H9 (cell line): Measurements from ENCODE around the gene ABCF1. TPM values are rescaled to one million over a fixed set of nuclear protein-coding genes. Genes with fewer than 3 reads are reported as not detected.

Source experiments
- DNase-seq: peaks from one replicate; pipeline ENCODE4 v3.0.0-alpha.2; 2017
- H2AFZ ChIP-seq: one replicate; pipeline ENCODE4 v1.6.1; 2013; ENCODE audit warnings: mild to moderate bottlenecking, low read length, control low read depth, moderate library complexity
- H2AK5ac ChIP-seq: 2 replicates; pipeline ENCODE4 v1.6.1; 2013; ENCODE audit warnings: low read length, control low read depth, mixed read lengths; ENCODE audit not compliant: insufficient read length
- H2BK120ac ChIP-seq: one replicate; pipeline ENCODE4 v1.6.1; 2013; ENCODE audit warnings: low read depth, mild to moderate bottlenecking, low read length, control low read depth, inconsistent platforms; ENCODE audit not compliant: poor library complexity, severe bottlenecking
- H2BK12ac ChIP-seq: 2 replicates; pipeline ENCODE4 v1.6.1; 2013; ENCODE audit warnings: low read length, control low read depth, mixed read lengths, low read depth; ENCODE audit not compliant: insufficient read length
- H2BK15ac ChIP-seq: 2 replicates; pipeline ENCODE4 v1.6.1; 2013; ENCODE audit warnings: low read depth, low read length, control low read depth
- H2BK20ac ChIP-seq: one replicate; pipeline ENCODE4 v1.6.1; 2013; ENCODE audit warnings: low read depth, mild to moderate bottlenecking, low read length, control low read depth, inconsistent platforms; ENCODE audit not compliant: poor library complexity, severe bottlenecking
- H2BK5ac ChIP-seq: 2 replicates; pipeline ENCODE4 v1.6.1; 2013; ENCODE audit warnings: low read length, control low read depth, mixed read lengths; ENCODE audit not compliant: insufficient read length
- H3K14ac ChIP-seq: 2 replicates; pipeline ENCODE4 v1.6.1; 2013; ENCODE audit warnings: low read length, control low read depth; ENCODE audit not compliant: insufficient read depth
- H3K18ac ChIP-seq: 2 replicates; pipeline ENCODE4 v1.6.1; 2013; ENCODE audit warnings: low read depth, mild to moderate bottlenecking, mixed read lengths, low read length, control low read depth; ENCODE audit not compliant: insufficient read length
- H3K23ac ChIP-seq: 2 replicates; pipeline ENCODE4 v1.6.1; 2013; ENCODE audit warnings: low read length, control low read depth, mixed read lengths, low read depth; ENCODE audit not compliant: insufficient read length
- H3K23me2 ChIP-seq: 2 replicates; pipeline ENCODE4 v1.6.1; 2013; ENCODE audit warnings: low read depth, mild to moderate bottlenecking, mixed read lengths, low read length, control low read depth; ENCODE audit not compliant: insufficient read length, poor library complexity, severe bottlenecking
- H3K27ac ChIP-seq: 2 replicates; pipeline ENCODE4 v1.5.1; 2013; ENCODE audit warnings: low read length, control low read depth, mixed read lengths, low read depth; ENCODE audit not compliant: insufficient read length
- H3K27me3 ChIP-seq: 2 replicates; pipeline ENCODE4 v1.6.1; 2013; ENCODE audit warnings: low read length, control low read depth, inconsistent platforms; ENCODE audit not compliant: insufficient read depth
- H3K4ac ChIP-seq: 2 replicates; pipeline ENCODE4 v1.6.1; 2013; ENCODE audit warnings: low read depth, mild to moderate bottlenecking, control low read depth, inconsistent platforms, low read length, moderate library complexity
- H3K4me1 ChIP-seq: 2 replicates; pipeline ENCODE4 v1.6.1; 2013; ENCODE audit warnings: low read length, control low read depth, inconsistent platforms; ENCODE audit not compliant: insufficient read depth
- H3K4me2 ChIP-seq: 2 replicates; pipeline ENCODE4 v1.6.1; 2013; ENCODE audit warnings: low read length, control low read depth, mixed read lengths; ENCODE audit not compliant: insufficient read length, insufficient read depth
- H3K56ac ChIP-seq: 2 replicates; pipeline ENCODE4 v1.6.1; 2013; ENCODE audit warnings: low read depth, mild to moderate bottlenecking, mixed read lengths, low read length, control low read depth; ENCODE audit not compliant: insufficient read length
- H3K79me1 ChIP-seq: 2 replicates; pipeline ENCODE4 v1.6.1; 2013; ENCODE audit warnings: low read depth, mild to moderate bottlenecking, moderate library complexity, low read length, control low read depth, inconsistent platforms; ENCODE audit not compliant: insufficient read depth, poor library complexity, severe bottlenecking
- H3K79me2 ChIP-seq: 2 replicates; pipeline ENCODE4 v1.6.1; 2013; ENCODE audit warnings: low read length, control low read depth, inconsistent platforms; ENCODE audit not compliant: insufficient read depth
- H3K9ac ChIP-seq: 2 replicates; pipeline ENCODE4 v1.6.1; 2013; ENCODE audit warnings: low read length, control low read depth, mixed read lengths; ENCODE audit not compliant: insufficient read length; ENCODE audit errors: extremely low read depth
- H3K9me3 ChIP-seq: one replicate; pipeline ENCODE4 v1.6.1; 2013; ENCODE audit warnings: low read depth, low read length, inconsistent platforms; ENCODE audit not compliant: control insufficient read depth
- H3T11ph ChIP-seq: one replicate; pipeline ENCODE4 v1.6.1; 2013; ENCODE audit warnings: mild to moderate bottlenecking, low read length, control low read depth, inconsistent platforms
- H4K20me1 ChIP-seq: one replicate; pipeline ENCODE4 v1.6.1; 2013; ENCODE audit not compliant: control insufficient read depth, insufficient read length, insufficient read depth
- H4K5ac ChIP-seq: 2 replicates; pipeline ENCODE4 v1.6.1; 2013; ENCODE audit warnings: low read depth, mild to moderate bottlenecking, mixed read lengths, low read length, control low read depth; ENCODE audit not compliant: insufficient read length
- H4K8ac ChIP-seq: replicated peaks from 2 replicates; pipeline ENCODE4 v1.6.1; 2013; ENCODE audit warnings: low read length, control low read depth, mixed read lengths, low read depth; ENCODE audit not compliant: insufficient read length
- H4K91ac ChIP-seq: 2 replicates; pipeline ENCODE4 v1.6.1; 2013; ENCODE audit warnings: low read depth, mild to moderate bottlenecking, moderate library complexity, mixed read lengths, low read length, control low read depth; ENCODE audit not compliant: insufficient read length
- H3K27ac Mint-ChIP-seq, 3 experiments: 2 replicates in 2 of 3; 3 replicates in 1 of 3; pipeline ENCODE4 v1.8.0; 2020 to 2021; ENCODE audit warnings: mixed read lengths in 3 of 3, mild to moderate bottlenecking in 1 of 3, moderate library complexity in 1 of 3
- H3K27me3 Mint-ChIP-seq: 2 replicates; pipeline ENCODE4 v1.8.0; 2021; ENCODE audit warnings: low read depth, mild to moderate bottlenecking, moderate library complexity, mixed read lengths
- H3K36me3 Mint-ChIP-seq, 3 experiments: 2 replicates in 2 of 3; 3 replicates in 1 of 3; pipeline ENCODE4 v1.8.0; 2020 to 2021; ENCODE audit warnings: low read depth in 3 of 3, mixed read lengths in 3 of 3; ENCODE audit not compliant: insufficient read depth in 1 of 3
- H3K4me1 Mint-ChIP-seq, 2 experiments: 2 replicates each; pipeline ENCODE4 v1.8.0; 2020; ENCODE audit warnings: mixed read lengths in 2 of 2
- H3K4me3 Mint-ChIP-seq, 2 experiments: 2 replicates in 1 of 2; 3 replicates in 1 of 2; pipeline ENCODE4 v1.8.0; 2020 to 2021; ENCODE audit warnings: mild to moderate bottlenecking in 2 of 2, mixed read lengths in 2 of 2, moderate library complexity in 1 of 2
- H3K9me3 Mint-ChIP-seq, 2 experiments: 2 replicates in 1 of 2; 3 replicates in 1 of 2; pipeline ENCODE4 v1.8.0; 2020; ENCODE audit warnings: mild to moderate bottlenecking in 2 of 2, mixed read lengths in 2 of 2, moderate library complexity in 1 of 2
- CTCF ChIP-seq: fragments of 200-600 bp; sonication (generic); conservative IDR thresholded peaks from 3 replicates; pipeline ENCODE4 v1.8.0; 2021; ENCODE audit warnings: antibody characterized with exemption, mild to moderate bottlenecking
- WGBS: extraction: QIAGEN DNeasy Blood & Tissue Kit; methylation state at CpG from one replicate; pipeline ENCODE4 v1.1.7; 2013; ENCODE audit warnings: missing lambda C conversion rate, low lambda C conversion rate, mixed read lengths; ENCODE audit not compliant: insufficient read length; ENCODE audit errors: extremely low coverage; 5-methylcytosine and 5-hydroxymethylcytosine counted together
- total RNA-seq: library from RNA; stranded (reverse); gene quantifications from 2 replicates; pipeline ENCODE4 v1.2.1, GENCODE V29; 2021

Gene ABCF1
- total RNA-seq, 1 experiment from 2014 or later = 118 TPM

GRCh38 chr6:30614843-30615218, 43.6 kb downstream of the ABCF1 start:
- TF ChIP-seq CTCF = no peak
- Histone ChIP-seq H3K4me2 (peak overlapping the region; percentile 89), H2BK15ac (no peak overlapping the region), H3K23me2 (peaks cover 21% of the 10 kb centered on the region), H4K8ac (no peak overlapping the region), H4K91ac (no peak overlapping the region), H4K5ac (no peak overlapping the region), H3K27me3 (no peaks in the 10 kb centered on the region), H3K14ac (no peak overlapping the region), H4K20me1 (no peaks in the 10 kb centered on the region), H2BK5ac (no peak overlapping the region), H2BK12ac (no peak overlapping the region), H2BK120ac (no peak overlapping the region), H3K9ac (peak overlapping the region; percentile 99), H3K56ac (no peak overlapping the region), H2AK5ac (no peak overlapping the region), H2AFZ (no peak overlapping the region), H3K79me1 (peaks cover 4% of the 10 kb centered on the region), H2BK20ac (no peak overlapping the region), H3K4ac (no peak overlapping the region; the same call in 1 of the 2 replicates), H3K23ac (no peak overlapping the region), H3K18ac (no peak overlapping the region), H3K9me3 (no peaks in the 10 kb centered on the region), H3K79me2 (peaks cover 2% of the 10 kb centered on the region; the same call in 1 of the 2 replicates), H3K27ac (peak overlapping the region; percentile 90), H3T11ph (no peak overlapping the region), H3K4me1 (peaks cover 4% of the 10 kb centered on the region; the same call in 1 of the 2 replicates)
- WGBS = no CpG with 5 or more reads among the region's 6 CpGs
- DNase-seq = peak; percentile 89
- Mint-ChIP-seq H3K4me3 (peak overlapping the region; percentile 92 to 97), H3K27ac (peak overlapping the region; percentile 99 to 100 (median 100)), H3K36me3 (peaks cover 32 to 66% (median 48%) of the 10 kb centered on the region in 3 experiments), H3K27me3 (no peaks in the 10 kb centered on the region; the same call in 1 of the 2 replicates), H3K4me1 (peaks cover 38 to 44% of the 10 kb centered on the region in 2 experiments), H3K9me3 (peaks cover 8 to 12% of the 10 kb centered on the region in 2 experiments; a peak in 3 of 5 replicates)
